Central memory CD8-positive, alpha-beta T cell (primary cell): ENCODE results near the gene SYTL3.
"Not testable (repeated sequence)": the region's sequence is repeated elsewhere in the genome, so short reads cannot be mapped to it uniquely, and the experiment has no call there.

Experiments
- ATAC-seq: fragments of 150-1000 bp; cut with Tn5 transposase; replicated peaks from 2 replicates; pipeline ENCODE4 v1.10.0; 2022; ENCODE audit warnings: mild to moderate bottlenecking, moderate FRiP score, moderate number of reproducible peaks; ENCODE audit not compliant: poor library complexity, severe bottlenecking; ENCODE audit errors: extremely low read depth
- DNase-seq, 2 donors: peaks; one replicate each; pipeline ENCODE4 v3.0.0; 2021; ENCODE audit warnings: low spot score in 2 of 2
- H3K27ac Mint-ChIP-seq: one replicate; pipeline ENCODE4 v1.8.0; 2022; ENCODE audit warnings: low read depth, mild to moderate bottlenecking, moderate library complexity, mixed read lengths
- H3K27me3 Mint-ChIP-seq: one replicate; pipeline ENCODE4 v1.8.0; 2022; ENCODE audit warnings: mixed read lengths
- H3K36me3 Mint-ChIP-seq: one replicate; pipeline ENCODE4 v1.8.0; 2022; ENCODE audit warnings: mild to moderate bottlenecking, moderate library complexity, mixed read lengths; ENCODE audit not compliant: insufficient read depth
- H3K4me1 Mint-ChIP-seq: one replicate; pipeline ENCODE4 v1.8.0; 2022; ENCODE audit warnings: mixed read lengths
- H3K4me3 Mint-ChIP-seq: one replicate; pipeline ENCODE4 v1.8.0; 2022; ENCODE audit warnings: mild to moderate bottlenecking, moderate library complexity, mixed read lengths
- H3K9me3 Mint-ChIP-seq: one replicate; pipeline ENCODE4 v1.8.0; 2022; ENCODE audit warnings: mixed read lengths

The SYTL3 gene

GRCh38 chr6:158684311-158684710, 34.5 kb downstream of the SYTL3 start:
- Mint-ChIP-seq H3K4me3 (no peak overlapping the region), H3K9me3 (no peaks in the 10 kb centered on the region), H3K36me3 (peaks cover 64% of the 10 kb centered on the region), H3K27ac (peak overlapping the region; percentile 1), H3K4me1 (peaks cover 47% of the 10 kb centered on the region), H3K27me3 (no peaks in the 10 kb centered on the region)
- DNase-seq (no peak), ATAC-seq (no peak)

GRCh38 chr6:158684745-158685324, 35.0 kb downstream of the SYTL3 start:
- ATAC-seq (no peak), DNase-seq (no peak)
- Mint-ChIP-seq H3K4me1 (peaks cover 48% of the 10 kb centered on the region), H3K36me3 (peaks cover 61% of the 10 kb centered on the region), H3K4me3 (no peak overlapping the region), H3K27ac (peak overlapping the region; percentile 1), H3K9me3 (no peaks in the 10 kb centered on the region), H3K27me3 (no peaks in the 10 kb centered on the region)

- no peaks in the 10 kb centered on the region for H3K27me3 Mint-ChIP-seq
- DNase-seq (no peak), ATAC-seq (no peak)
- peak overlapping the region; percentile 94 for H3K27ac Mint-ChIP-seq
- H3K9me3 Mint-ChIP-seq: no peaks in the 10 kb centered on the region
- peaks cover 52% of the 10 kb centered on the region for H3K36me3 Mint-ChIP-seq
- H3K4me3 Mint-ChIP-seq: peak overlapping the region; percentile 74
- peaks cover 50% of the 10 kb centered on the region for H3K4me1 Mint-ChIP-seq
Observed at GRCh38 chr6:158686311-158686710, 36.5 kb downstream of the SYTL3 start.

- DNase-seq (peak; percentile 33 to 62), ATAC-seq (peak; percentile 98)
- Mint-ChIP-seq H3K27ac (peak overlapping the region; percentile 94), H3K27me3 (no peaks in the 10 kb centered on the region), H3K9me3 (no peaks in the 10 kb centered on the region), H3K4me3 (peak overlapping the region; percentile 74), H3K36me3 (peaks cover 49% of the 10 kb centered on the region), H3K4me1 (peaks cover 50% of the 10 kb centered on the region)
Observed at GRCh38 chr6:158686791-158687381, 37.0 kb downstream of the SYTL3 start.

- Mint-ChIP-seq H3K4me3 (peak overlapping the region; percentile 74), H3K4me1 (peaks cover 50% of the 10 kb centered on the region)
Observed at GRCh38 chr6:158687506-158687905, 37.7 kb downstream of the SYTL3 start.

GRCh38 chr6:158688860-158689259, 39.0 kb downstream of the SYTL3 start:
- ATAC-seq (no peak), DNase-seq (no peak)
- Mint-ChIP-seq H3K4me3 (no peak overlapping the region), H3K36me3 (peaks cover 39% of the 10 kb centered on the region), H3K27me3 (no peaks in the 10 kb centered on the region), H3K4me1 (peaks cover 44% of the 10 kb centered on the region), H3K27ac (peak overlapping the region; percentile 94), H3K9me3 (no peaks in the 10 kb centered on the region)

More at GRCh38 chr6:158687506-158687905, 37.7 kb downstream of the SYTL3 start:
- DNase-seq: no peak
- peak overlapping the region; percentile 94 for H3K27ac Mint-ChIP-seq
- H3K9me3 Mint-ChIP-seq: no peaks in the 10 kb centered on the region
- ATAC-seq: no peak
- H3K36me3 Mint-ChIP-seq: peaks cover 45% of the 10 kb centered on the region
- H3K27me3 Mint-ChIP-seq: no peaks in the 10 kb centered on the region

GRCh38 chr6:158694913-158695312, 45.1 kb downstream of the SYTL3 start:
- peaks cover 27% of the 10 kb centered on the region for H3K36me3 Mint-ChIP-seq
- H3K4me3 Mint-ChIP-seq: no peak overlapping the region
- ATAC-seq: no peak
- no peaks in the 10 kb centered on the region for H3K9me3 Mint-ChIP-seq
- H3K27ac Mint-ChIP-seq: no peak overlapping the region
- H3K4me1 Mint-ChIP-seq: peaks cover 3% of the 10 kb centered on the region
- DNase-seq: no peak
- no peaks in the 10 kb centered on the region for H3K27me3 Mint-ChIP-seq

GRCh38 chr6:158697811-158698210, 48.0 kb downstream of the SYTL3 start:
- no peak for ATAC-seq
- Mint-ChIP-seq H3K27me3 (no peaks in the 10 kb centered on the region), H3K4me3 (no peak overlapping the region), H3K27ac (no peak overlapping the region), H3K9me3 (no peaks in the 10 kb centered on the region), H3K36me3 (peaks cover 30% of the 10 kb centered on the region), H3K4me1 (peaks cover 13% of the 10 kb centered on the region)
- DNase-seq: no peak

- no peak for ATAC-seq
- Mint-ChIP-seq H3K4me3 (no peak overlapping the region), H3K27ac (no peak overlapping the region), H3K27me3 (no peaks in the 10 kb centered on the region), H3K4me1 (peaks cover 18% of the 10 kb centered on the region), H3K36me3 (peaks cover 32% of the 10 kb centered on the region), H3K9me3 (no peaks in the 10 kb centered on the region)
- DNase-seq: no peak
Observed at GRCh38 chr6:158698931-158699330, 49.1 kb downstream of the SYTL3 start.

GRCh38 chr6:158701268-158701667, 51.4 kb downstream of the SYTL3 start:
- not testable (repeated sequence) for H3K9me3 Mint-ChIP-seq, H3K27me3 Mint-ChIP-seq, H3K4me3 Mint-ChIP-seq, DNase-seq, ATAC-seq
- Mint-ChIP-seq H3K27ac (peak overlapping the region; percentile 39), H3K36me3 (peaks cover 25% of the 10 kb centered on the region), H3K4me1 (peaks cover 32% of the 10 kb centered on the region)

- H3K9me3 Mint-ChIP-seq: no peaks in the 10 kb centered on the region
- no peak overlapping the region for H3K27ac Mint-ChIP-seq
- DNase-seq (no peak), ATAC-seq (no peak)
- H3K27me3 Mint-ChIP-seq: no peaks in the 10 kb centered on the region
- peak overlapping the region; percentile 82 for H3K4me3 Mint-ChIP-seq
- H3K36me3 Mint-ChIP-seq: peaks cover 23% of the 10 kb centered on the region
- H3K4me1 Mint-ChIP-seq: peaks cover 32% of the 10 kb centered on the region
Observed at GRCh38 chr6:158703111-158703836, 53.4 kb downstream of the SYTL3 start.

GRCh38 chr6:158703837-158704822, 54.3 kb downstream of the SYTL3 start:
- Mint-ChIP-seq H3K4me1 (peaks cover 32% of the 10 kb centered on the region), H3K9me3 (no peaks in the 10 kb centered on the region), H3K36me3 (peaks cover 23% of the 10 kb centered on the region), H3K27ac (peak overlapping the region; percentile 95), H3K27me3 (no peaks in the 10 kb centered on the region), H3K4me3 (peak overlapping the region; percentile 82)
- DNase-seq (peak; percentile 65 to 70), ATAC-seq (peak; percentile 94)
